GM18858 (cell line): ENCODE data around the gene LTK.

ENCODE experiments used
- ATAC-seq: cut with Tn5 transposase; IDR thresholded peaks from one replicate; pipeline ENCODE4 v1.9.1; 2021; ENCODE audit not compliant: unreplicated experiment

Gene LTK

GRCh38 chr15:41513506-41514227, at the start of gene LTK:
TSS of gene LTK (minus strand) at chr15:41513827. CDS start at chr15:41513709, 118 bp downstream.
- no peak for ATAC-seq

- ATAC-seq: no peak
Observed at GRCh38 chr15:41562784-41563198, 49.2 kb upstream of the LTK start.

GRCh38 chr15:41562244-41562643, 48.6 kb upstream of the LTK start:
- ATAC-seq: no peak

GRCh38 chr15:41561777-41562145, 48.1 kb upstream of the LTK start:
- no peak for ATAC-seq

GRCh38 chr15:41561104-41561776, 47.6 kb upstream of the LTK start:
- no peak for ATAC-seq

GRCh38 chr15:41560572-41560874, 46.9 kb upstream of the LTK start:
- ATAC-seq: no peak

- ATAC-seq: no peak
Observed at GRCh38 chr15:41559239-41559782, 45.7 kb upstream of the LTK start.

- ATAC-seq: no peak
Observed at GRCh38 chr15:41558400-41559238, 45.0 kb upstream of the LTK start, which contains the start of gene TYRO3. TSS of gene TYRO3 (plus strand) at chr15:41559212. CDS start at chr15:41559258, 46 bp downstream.

- peak; percentile 51 for ATAC-seq
Observed at GRCh38 chr15:41557673-41558399, 44.2 kb upstream of the LTK start.

GRCh38 chr15:41556677-41557076, 43.0 kb upstream of the LTK start:
- ATAC-seq: no peak

GRCh38 chr15:41554915-41555314, 41.3 kb upstream of the LTK start:
- ATAC-seq: no peak

- no peak for ATAC-seq
Observed at GRCh38 chr15:41554343-41554742, 40.7 kb upstream of the LTK start.

- no peak for ATAC-seq
Observed at GRCh38 chr15:41553731-41554130, 40.1 kb upstream of the LTK start.

- no peak for ATAC-seq
Observed at GRCh38 chr15:41550066-41550775, 36.6 kb upstream of the LTK start.

GRCh38 chr15:41546851-41547786, 33.5 kb upstream of the LTK start:
- ATAC-seq: no peak

- ATAC-seq: no peak
Observed at GRCh38 chr15:41545218-41545617, 31.6 kb upstream of the LTK start.

GRCh38 chr15:41544650-41545015, 31.0 kb upstream of the LTK start:
- ATAC-seq: no peak

- ATAC-seq: no peak
Observed at GRCh38 chr15:41543521-41543870, 29.9 kb upstream of the LTK start.

GRCh38 chr15:41536866-41537265, 23.2 kb upstream of the LTK start:
- no peak for ATAC-seq
